Measurements from ENCODE around the gene RGS8. TPM values are rescaled to one million over a fixed set of nuclear protein-coding genes. Genes with fewer than 3 reads are reported as not detected.

Gene RGS8
- total RNA-seq, 1 experiment from 2014 or later = not detected

- Histone ChIP-seq H3K4me3 (ENCODE audit: low read depth in 2 of 2, low read length in 2 of 2) (no peak overlapping the region), H3K27me3 (ENCODE audit: control insufficient read depth, insufficient read depth, low read length) (no peaks in the 10 kb centered on the region; the same call in none of the 2 replicates), H3K27ac (ENCODE audit: low read length) (no peak overlapping the region), H3K9me3 (ENCODE audit: control insufficient read depth, insufficient read depth, low read depth, low read length) (no peaks in the 10 kb centered on the region), H3K4me1 (ENCODE audit: control insufficient read depth, insufficient read depth, low read length) (no peaks in the 10 kb centered on the region), H3K36me3 (ENCODE audit: control insufficient read depth, insufficient read depth, low read length) (no peaks in the 10 kb centered on the region)
- in situ Hi-C loops (cut with HindIII; ENCODE audit: low pct_unique_long_range_greater_than_20kb, low sequenced_read_pairs) (no loop called here), intact Hi-C loops (cut with micrococcal nuclease; ENCODE audit: unreplicated experiment) (no loop called here)
- DNase-seq (ENCODE audit: low read depth, low spot score) (no peak), ATAC-seq (no peak)
- no TSS peak for BruUV-seq (replicated peaks)
- CTCF ChIA-PET = no interaction called here
- TF ChIP-seq POLR2AphosphoS5 (IDR thresholded peaks at IDR 0.05; ENCODE audit: low read depth, low read length) (no peak), CTCF (IDR thresholded peaks at IDR 0.05) (no peak), REST (IDR thresholded peaks at IDR 0.05; ENCODE audit: insufficient read depth in 1 of 2, low read depth in 2 of 2, low read length in 1 of 2) (no peak), TCF7L2 (IDR thresholded peaks at IDR 0.05; ENCODE audit: low read depth, low read length) (no peak), SIN3A (IDR thresholded peaks at IDR 0.05; ENCODE audit: borderline replicate concordance, insufficient read depth, low read depth, low read length) (no peak)
- POLR2A ChIA-PET = no interaction called here
Measured at GRCh38 chr1:182679684-182680083, 4.7 kb downstream of the RGS8 start.

GRCh38 chr1:182677397-182678098 lies 6.8 kb downstream of the RGS8 start:
- no peak for DNase-seq (ENCODE audit: low read depth, low spot score)
- intact Hi-C loops (cut with micrococcal nuclease; ENCODE audit: unreplicated experiment) (no loop called here), in situ Hi-C loops (cut with HindIII; ENCODE audit: low pct_unique_long_range_greater_than_20kb, low sequenced_read_pairs) (no loop called here)
- CTCF ChIA-PET = no interaction called here
- no peak for ATAC-seq
- TF ChIP-seq SIN3A (IDR thresholded peaks at IDR 0.05; ENCODE audit: borderline replicate concordance, insufficient read depth, low read depth, low read length) = no peak
- TF ChIP-seq CTCF (IDR thresholded peaks at IDR 0.05) = no peak
- no peak for TF ChIP-seq REST (IDR thresholded peaks at IDR 0.05; ENCODE audit: insufficient read depth in 1 of 2, low read depth in 2 of 2, low read length in 1 of 2)
- no peak for TF ChIP-seq TCF7L2 (IDR thresholded peaks at IDR 0.05; ENCODE audit: low read depth, low read length)
- TF ChIP-seq POLR2AphosphoS5 (IDR thresholded peaks at IDR 0.05; ENCODE audit: low read depth, low read length) = no peak
- H3K4me1 ChIP-seq (ENCODE audit: control insufficient read depth, insufficient read depth, low read length) = no peaks in the 10 kb centered on the region
- H3K27ac ChIP-seq (ENCODE audit: low read length) = no peak overlapping the region
- POLR2A ChIA-PET = no interaction called here
- H3K9me3 ChIP-seq (ENCODE audit: control insufficient read depth, insufficient read depth, low read depth, low read length) = no peaks in the 10 kb centered on the region
- no TSS peak for BruUV-seq (replicated peaks)
- peaks cover 7% of the 10 kb centered on the region for H3K27me3 ChIP-seq (ENCODE audit: control insufficient read depth, insufficient read depth, low read length)
- H3K36me3 ChIP-seq (ENCODE audit: control insufficient read depth, insufficient read depth, low read length) = no peaks in the 10 kb centered on the region
- H3K4me3 ChIP-seq (ENCODE audit: low read depth in 2 of 2, low read length in 2 of 2) = no peak overlapping the region
